ENCODE results near the gene ICA1.
"Not testable (repeated sequence)": the region's sequence is repeated elsewhere in the genome, so short reads cannot be mapped to it uniquely, and the experiment has no call there.

Gene ICA1

GRCh38 chr7:8089036-8089780 lies 172.8 kb downstream of the ICA1 start:
- no peak for DNase-seq

GRCh38 chr7:8086239-8086638 lies 175.7 kb downstream of the ICA1 start:
- no peak for DNase-seq

GRCh38 chr7:8085420-8085819 lies 176.5 kb downstream of the ICA1 start:
- no peak for DNase-seq

GRCh38 chr7:8084836-8085235 lies 177.1 kb downstream of the ICA1 start:
- DNase-seq = no peak

- no peak for DNase-seq
Measured at GRCh38 chr7:8082762-8083161, 179.2 kb downstream of the ICA1 start.

- DNase-seq = no peak
Measured at GRCh38 chr7:8078418-8078817, 183.5 kb downstream of the ICA1 start.

GRCh38 chr7:8070451-8071180 lies 191.4 kb downstream of the ICA1 start:
- DNase-seq = no peak

- no peak for DNase-seq
Measured at GRCh38 chr7:8068892-8069686, 192.9 kb downstream of the ICA1 start.

- no peak for DNase-seq
Measured at GRCh38 chr7:8065356-8065813, 196.6 kb downstream of the ICA1 start.

GRCh38 chr7:8064828-8065227 lies 197.1 kb downstream of the ICA1 start:
- DNase-seq = no peak

- DNase-seq = no peak
Measured at GRCh38 chr7:8063706-8064297, 198.2 kb downstream of the ICA1 start.

GRCh38 chr7:8063300-8063699 lies 198.7 kb downstream of the ICA1 start:
- not testable (repeated sequence) for DNase-seq
